Stimulated activated naive CD8-positive, alpha-beta T cell treated with anti-CD3 and anti-CD28 coated beads, Interleukin-15, Interleukin-2, amounts not matched to agents 100 U/mL and 50 U/mL, for 24 hours (primary cell): ENCODE measurements around the gene ST6GAL1.
"Not testable (repeated sequence)": the region's sequence is repeated elsewhere in the genome, so short reads cannot be mapped to it uniquely, and the experiment has no call there.

ENCODE experiments used
- ATAC-seq: fragments of 150-1000 bp; cut with Tn5 transposase; one replicate; pipeline ENCODE4 v1.10.0; 2021
- DNase-seq: peaks from one replicate; pipeline ENCODE4 v3.0.0; 2021

Gene ST6GAL1

DNA sequence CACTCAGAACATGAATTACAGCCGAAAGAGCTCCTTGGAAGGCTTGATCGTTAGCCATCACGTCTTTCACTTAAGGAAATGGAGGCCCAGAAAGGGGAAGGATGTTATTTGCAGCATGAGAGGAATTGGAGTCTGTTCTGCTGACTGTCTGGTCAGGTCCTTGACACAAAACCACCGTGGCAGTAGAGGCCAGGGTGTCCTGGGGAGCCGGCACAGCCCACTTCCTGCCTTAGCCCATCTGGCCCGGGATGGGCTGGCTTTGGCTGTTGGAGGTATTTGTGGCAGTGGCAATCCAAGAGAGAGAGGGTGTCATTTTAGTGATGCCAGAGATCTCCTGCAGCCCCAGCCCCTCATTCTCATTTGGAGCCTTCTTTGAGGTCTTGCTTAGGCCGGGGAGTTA, 37.4 kb downstream of the ST6GAL1 start:
- DNase-seq: no peak
- no peak for ATAC-seq

- ATAC-seq: no peak
- DNase-seq: no peak
Measured at GRCh38 chr3:186969607-186970006, 39.3 kb downstream of the ST6GAL1 start.

DNA sequence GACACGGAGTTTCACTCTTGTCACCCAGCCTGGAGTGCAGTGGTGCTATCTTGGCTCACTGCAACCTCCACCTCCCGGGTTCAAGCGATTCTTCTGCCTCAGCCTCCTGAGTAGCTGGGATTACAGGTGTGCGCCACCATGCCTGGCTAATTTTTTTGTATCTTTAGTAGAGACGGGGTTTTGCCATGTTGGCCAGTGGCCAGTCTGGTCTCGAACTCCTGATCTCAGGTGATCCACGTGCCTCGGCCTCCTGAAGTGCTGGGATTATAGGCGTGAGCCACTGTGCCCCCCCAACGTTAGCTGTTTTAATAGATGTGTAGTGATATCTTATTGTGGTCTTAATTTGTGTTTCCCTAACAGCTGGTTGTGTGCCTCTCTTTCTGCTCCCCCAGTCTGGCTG, 40.8 kb downstream of the ST6GAL1 start:
- DNase-seq, ATAC-seq: not testable (repeated sequence)

GRCh38 chr3:186971578-186971977, 41.3 kb downstream of the ST6GAL1 start:
- no peak for ATAC-seq

DNA sequence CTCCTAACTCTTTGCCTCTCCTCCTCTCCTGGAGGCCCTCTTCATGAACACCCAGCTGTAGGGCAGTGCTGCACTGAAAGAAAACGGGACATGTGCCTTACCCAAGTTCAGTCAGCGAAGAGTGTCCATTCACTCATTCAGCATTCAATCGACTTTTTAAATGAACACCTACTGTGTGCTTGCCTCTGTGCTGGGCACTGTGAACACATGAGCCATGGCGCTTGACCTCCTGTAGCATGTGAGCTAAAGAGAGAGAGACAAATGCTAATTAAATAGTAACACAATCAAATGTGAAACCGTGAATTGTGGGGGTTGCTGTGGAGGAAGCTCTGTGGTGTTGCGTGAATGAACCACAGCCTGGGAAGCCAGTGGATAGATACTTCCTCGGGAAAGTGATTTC, 43.4 kb downstream of the ST6GAL1 start:
- no peak for DNase-seq

More at GRCh38 chr3:186971578-186971977, 41.3 kb downstream of the ST6GAL1 start:
- DNase-seq: no peak

GRCh38 chr3:186974824-186975313, 44.5 kb downstream of the ST6GAL1 start:
- DNase-seq: no peak
- ATAC-seq: no peak

More for the DNA sequence above, 43.4 kb downstream of the ST6GAL1 start:
- ATAC-seq: no peak

GRCh38 chr3:186975726-186976125, 45.4 kb downstream of the ST6GAL1 start:
- ATAC-seq: no peak

GRCh38 chr3:186976837-186977750, 46.8 kb downstream of the ST6GAL1 start:
- DNase-seq: no peak
- no peak for ATAC-seq

More at GRCh38 chr3:186975726-186976125, 45.4 kb downstream of the ST6GAL1 start:
- DNase-seq: no peak

GRCh38 chr3:186978712-186979111, 48.4 kb downstream of the ST6GAL1 start:
- ATAC-seq (no peak), DNase-seq (no peak)

- ATAC-seq: no peak
- DNase-seq: no peak
Measured at GRCh38 chr3:186979852-186980251, 49.5 kb downstream of the ST6GAL1 start.

DNA sequence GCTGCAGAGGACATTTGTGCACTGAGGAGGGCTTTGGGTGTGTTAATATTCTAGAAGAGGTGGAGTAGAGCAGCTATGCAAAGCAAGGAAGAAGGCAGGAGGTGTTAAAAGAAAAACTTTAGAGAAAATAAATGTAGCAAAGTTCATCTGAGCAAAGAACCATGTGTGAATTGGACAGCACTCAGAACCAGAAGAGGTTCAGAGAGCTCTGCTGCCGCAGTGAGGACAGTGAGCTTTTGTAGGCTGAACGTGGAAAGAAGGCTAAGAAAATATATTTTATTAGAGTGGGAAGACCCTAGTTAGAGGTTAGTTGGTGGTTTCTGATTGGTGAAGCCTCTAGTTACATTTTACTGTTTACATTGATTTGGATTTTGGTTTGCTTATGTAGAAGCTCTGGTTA, 50.7 kb downstream of the ST6GAL1 start:
- DNase-seq (no peak), ATAC-seq (no peak)

GRCh38 chr3:186983659-186984058, 53.3 kb downstream of the ST6GAL1 start:
- ATAC-seq: no peak
- DNase-seq: no peak

DNA sequence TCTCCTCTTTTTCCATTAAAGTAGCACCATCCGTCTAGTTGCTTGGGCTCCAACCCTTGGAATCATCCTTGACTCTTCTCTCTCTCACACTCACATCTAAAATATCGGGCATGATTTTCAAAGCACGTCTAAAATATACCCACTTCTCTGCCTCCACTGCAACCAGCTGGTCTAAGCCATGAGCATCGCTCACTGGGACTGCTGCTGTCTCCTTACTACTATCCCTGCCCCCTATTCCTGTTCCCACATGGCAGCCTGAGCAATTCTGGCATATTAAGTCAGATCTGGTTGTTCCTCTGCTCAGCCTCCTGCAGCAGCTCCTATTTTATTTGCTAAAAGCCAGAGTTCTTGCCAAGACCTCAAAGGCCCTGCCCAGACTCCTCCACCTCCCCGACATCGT, 53.7 kb downstream of the ST6GAL1 start:
- ATAC-seq: no peak
- DNase-seq: no peak

GRCh38 chr3:186985661-186986364, 55.5 kb downstream of the ST6GAL1 start:
- DNase-seq (no peak), ATAC-seq (no peak)

DNA sequence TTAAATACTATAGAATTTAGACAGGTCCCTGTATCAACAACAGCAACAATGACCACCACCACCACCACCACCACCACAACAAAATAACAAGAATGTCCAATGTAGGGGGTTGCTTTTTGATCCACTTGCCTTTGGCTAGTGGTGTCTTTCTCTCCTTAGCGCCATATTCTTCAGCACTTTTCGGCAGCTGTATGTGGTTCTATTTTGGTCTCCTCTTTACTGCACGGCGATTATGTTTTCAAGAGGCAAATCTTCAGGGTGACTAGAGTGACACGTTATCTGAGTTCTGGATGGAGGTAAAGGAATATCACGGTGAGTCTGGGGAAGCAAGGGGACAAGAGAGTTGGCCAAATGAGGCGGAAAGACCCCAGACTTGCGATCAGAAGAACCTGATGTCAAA, 56.1 kb downstream of the ST6GAL1 start:
- no peak for DNase-seq

DNA sequence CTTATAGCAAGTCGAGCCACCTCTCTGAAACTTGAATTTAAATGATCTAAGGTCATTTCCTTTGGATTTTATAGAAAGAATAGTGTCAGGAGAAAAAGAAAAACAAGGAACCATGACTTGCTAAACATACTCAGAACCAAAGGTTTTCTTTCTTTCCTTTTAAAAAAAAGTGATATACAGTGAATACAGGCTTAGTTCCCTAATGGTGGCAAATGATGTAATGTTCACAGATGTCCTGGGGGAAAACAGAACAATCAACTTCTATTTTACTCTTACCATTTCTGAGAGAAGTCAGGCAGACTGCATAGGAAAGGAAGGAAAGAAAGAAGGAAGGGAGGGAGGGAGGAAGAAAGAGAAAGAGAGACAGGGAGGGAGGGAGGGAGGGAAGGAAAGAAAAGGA, 56.5 kb downstream of the ST6GAL1 start:
- DNase-seq (no peak), ATAC-seq (no peak)

More for the DNA sequence above, 56.1 kb downstream of the ST6GAL1 start:
- ATAC-seq: no peak

DNA sequence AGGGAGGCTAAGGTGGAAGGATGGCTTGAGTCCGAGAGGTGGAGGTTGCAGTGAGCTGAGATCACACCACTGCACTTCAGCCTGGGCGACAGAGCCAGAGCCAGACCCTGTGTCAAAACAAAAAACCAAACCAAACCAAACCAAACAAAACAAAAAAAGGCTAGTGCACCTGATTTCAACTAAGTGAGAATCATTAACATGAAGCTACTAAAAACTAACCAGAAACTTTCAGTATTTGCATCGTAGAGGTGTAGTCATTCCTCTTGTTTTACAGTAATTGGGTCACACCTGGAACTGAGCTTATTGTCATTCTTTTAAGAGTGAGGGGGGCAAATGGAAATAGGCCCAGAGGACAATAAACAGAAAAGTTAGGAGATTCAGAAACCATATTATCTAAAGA, 58.5 kb downstream of the ST6GAL1 start:
- DNase-seq (no peak), ATAC-seq (no peak)

DNA sequence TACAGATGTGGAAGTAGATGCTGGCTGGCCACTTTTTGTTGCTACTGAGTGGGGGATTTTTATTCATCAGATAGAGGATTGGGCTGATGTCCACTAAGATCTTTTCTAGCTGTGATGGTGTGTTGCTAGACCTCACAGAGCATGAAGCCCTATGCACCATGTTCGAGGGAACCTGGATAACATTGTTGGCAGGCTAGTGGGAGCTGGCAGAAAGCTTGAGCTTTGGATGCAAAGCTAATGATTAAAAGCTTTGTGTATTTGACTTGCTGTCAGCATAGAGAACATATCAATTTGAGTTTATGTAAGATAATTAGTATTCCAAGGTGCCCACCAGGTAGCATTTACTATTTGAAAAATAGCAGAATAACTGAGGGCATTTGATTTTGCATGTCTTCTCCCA, 59.1 kb downstream of the ST6GAL1 start:
- no peak for DNase-seq
- ATAC-seq: no peak

- no peak for ATAC-seq
- no peak for DNase-seq
Measured at GRCh38 chr3:186990277-186990676, 60.0 kb downstream of the ST6GAL1 start.

DNA sequence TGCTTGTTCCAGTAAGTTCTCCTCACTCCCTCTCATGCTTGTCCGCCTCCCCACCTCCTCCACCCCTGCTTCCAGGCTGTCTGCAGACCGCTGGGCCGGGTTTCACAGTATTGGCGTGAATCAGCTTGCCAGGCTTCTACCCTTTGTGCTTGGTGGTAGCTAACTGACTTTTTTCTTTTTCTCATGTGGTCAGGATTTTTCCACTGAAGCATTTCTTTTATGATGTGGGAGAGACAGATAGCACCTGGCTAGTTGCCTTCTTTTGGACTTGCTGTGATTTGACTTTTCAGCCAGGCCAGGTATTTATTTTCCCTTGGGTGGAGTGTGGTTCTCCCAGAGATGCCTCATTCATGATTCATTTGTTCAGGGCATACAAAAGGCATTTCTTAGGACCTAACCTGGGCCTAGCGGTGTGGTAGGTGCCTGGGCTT, 60.6 kb downstream of the ST6GAL1 start:
- no peak for DNase-seq
- ATAC-seq: peak; percentile 58

- no peak for ATAC-seq
Measured at GRCh38 chr3:186991470-186991869, 61.1 kb downstream of the ST6GAL1 start.

DNA sequence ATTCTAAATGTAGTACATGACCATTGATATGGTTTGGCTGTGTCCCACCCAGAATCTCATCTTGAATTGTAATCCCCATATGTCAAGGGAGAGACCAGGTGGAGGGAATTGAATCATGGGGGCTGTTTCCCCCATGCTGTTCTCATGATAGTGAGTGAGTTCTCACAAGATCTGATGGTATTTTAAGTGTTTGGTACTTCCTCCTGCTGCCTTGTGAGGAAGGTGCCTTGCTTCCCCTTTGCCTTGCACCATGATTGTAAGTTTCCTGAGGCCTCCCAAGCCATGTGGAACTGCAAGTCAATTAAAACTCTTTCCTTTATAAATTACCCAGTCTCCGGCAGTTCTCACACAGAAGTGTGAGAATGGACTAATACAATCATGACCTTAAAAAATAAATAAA, 61.8 kb downstream of the ST6GAL1 start:
- not testable (repeated sequence) for DNase-seq, ATAC-seq

More at GRCh38 chr3:186991470-186991869, 61.1 kb downstream of the ST6GAL1 start:
- no peak for DNase-seq

DNA sequence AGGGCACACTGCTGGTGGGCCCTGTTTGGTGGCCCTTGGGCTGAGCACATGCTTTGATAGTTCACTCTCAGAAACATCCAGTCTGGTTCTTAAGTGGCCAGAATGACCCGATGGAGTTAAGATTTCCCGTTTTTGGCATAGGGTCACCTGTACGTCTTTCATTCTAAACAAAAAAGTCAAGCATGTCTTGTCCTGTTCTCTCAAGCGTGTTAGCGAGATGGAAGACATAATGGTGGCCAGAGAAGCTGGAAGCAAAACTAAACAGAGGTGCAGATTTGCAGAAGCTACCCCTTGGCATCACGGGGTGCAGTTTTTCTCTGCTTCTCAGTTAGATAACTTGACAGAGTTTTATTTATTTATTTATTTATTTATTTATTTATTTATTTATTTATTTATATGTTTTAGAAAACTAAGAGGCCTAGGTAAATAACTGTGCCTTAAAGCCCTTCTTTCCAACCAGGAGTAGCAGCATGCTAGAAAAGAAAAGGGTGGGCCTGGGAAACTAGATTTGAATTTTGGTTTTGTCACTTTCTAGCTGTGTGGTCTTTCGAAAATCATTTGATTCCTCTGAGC, 63.0 kb downstream of the ST6GAL1 start:
- no peak for ATAC-seq
- no peak for DNase-seq
